Testis (tissue), 3 donors: ENCODE data around the gene TUBGCP3. TPM values are rescaled to one million over a fixed set of nuclear protein-coding genes. Genes with fewer than 3 reads are reported as not detected.

ENCODE experiments used
- DNase-seq: peaks from one replicate; pipeline ENCODE4 v3.0.0-alpha.2; 2019
- H3K27ac ChIP-seq, 2 donors: fragments of 200-600 bp; sonication (generic); one replicate each; pipeline ENCODE4 v1.5.1; 2019
- H3K27me3 ChIP-seq: fragments of 200-600 bp; sonication (generic); one replicate; pipeline ENCODE4 v1.5.1; 2019
- H3K36me3 ChIP-seq: fragments of 200-600 bp; sonication (generic); one replicate; pipeline ENCODE4 v1.5.1; 2017; ENCODE audit warnings: low read depth; ENCODE audit errors: missing control alignments
- H3K4me1 ChIP-seq: fragments of 200-600 bp; sonication (generic); one replicate; pipeline ENCODE4 v1.5.1; 2019
- H3K4me3 ChIP-seq, 2 donors: fragments of 200-600 bp; sonication (generic); one replicate each; pipeline ENCODE4 v1.5.1; 2017 to 2019
- H3K9me3 ChIP-seq: fragments of 200-600 bp; sonication (generic); one replicate; pipeline ENCODE4 v1.5.1; 2017
- CTCF ChIP-seq, 3 experiments: fragments of 450-650 bp in 2 of 3; fragments of 200-600 bp in 1 of 3; sonication (generic) in 1 of 3; IDR thresholded peaks; one replicate each; pipeline ENCODE4 v1.5.1; 2016 to 2019; ENCODE audit warnings: antibody characterized with exemption in 3 of 3, mild to moderate bottlenecking in 2 of 3, moderate library complexity in 1 of 3
- POLR2A ChIP-seq: fragments of 450-650 bp; IDR thresholded peaks from one replicate; pipeline ENCODE4 v1.6.1; 2017; ENCODE audit warnings: antibody characterized with exemption, mild to moderate bottlenecking, moderate library complexity
- WGBS, 2 donors: methylation state at CpG; one replicate each; pipeline ENCODE4 v1.1.5; 2018; 5-methylcytosine and 5-hydroxymethylcytosine counted together
- intact Hi-C: fragments of 100-400 bp; cut with DNase I; formaldehyde crosslinking; loops from one replicate; pipeline ENCODE4 v1.15.1; 2023; ENCODE audit warnings: low total_unique reads
- polyA plus RNA-seq: library from polyadenylated mRNA; stranded (reverse); fragments of 350-450 nt; fragmentation: Illumina TruSeq; extraction: RNeasy Lipid Tissue Mini Kit (QIAGEN cat#74804); gene quantifications from one replicate; pipeline ENCODE4 v1.2.3, GENCODE V29; 2014; ENCODE audit warnings: low read depth, low replicate concordance; ENCODE audit not compliant: insufficient read depth
- total RNA-seq, 2 donors: library from RNA; depleted of rRNA; stranded (reverse); fragments of >200 nt; gene quantifications; one replicate each; pipeline ENCODE4 v1.2.3, GENCODE V29; 2016

Gene TUBGCP3
- total and polyA plus RNA-seq, 3 donors from 2014 or later, result 42.4 to 53.1 (median 53.1) TPM

- Histone ChIP-seq H3K9me3 (no peaks in the 10 kb centered on the region), H3K36me3 (no peaks in the 10 kb centered on the region), H3K27ac (no peak overlapping the region), H3K4me3 (no peak overlapping the region), H3K4me1 (no peaks in the 10 kb centered on the region), H3K27me3 (no peaks in the 10 kb centered on the region)
- intact Hi-C loops, result no loop called here
- DNase-seq, result no peak
- 88% methylated on average over 17 to 22 of the region's 22 CpGs for WGBS, 2 donors
- TF ChIP-seq POLR2A, result no peak
- no peak for TF ChIP-seq CTCF (IDR thresholded peaks at IDR 0.05)
Measured at GRCh38 chr13:112456138-112457056, 131.6 kb downstream of the TUBGCP3 start.

GRCh38 chr13:112455476-112456059 is 132.4 kb downstream of the TUBGCP3 start:
- Histone ChIP-seq H3K36me3 (no peaks in the 10 kb centered on the region), H3K4me1 (no peaks in the 10 kb centered on the region), H3K9me3 (no peaks in the 10 kb centered on the region), H3K27ac (no peak overlapping the region), H3K27me3 (no peaks in the 10 kb centered on the region), H3K4me3 (no peak overlapping the region)
- 79 to 87% methylated on average over 13 to 17 of the region's 17 CpGs for WGBS, 2 donors
- intact Hi-C loops, result no loop called here
- TF ChIP-seq POLR2A (no peak), CTCF (IDR thresholded peaks at IDR 0.05) (no peak)
- no peak for DNase-seq

GRCh38 chr13:112454648-112455334 is 133.2 kb downstream of the TUBGCP3 start:
- Histone ChIP-seq H3K27ac (no peak overlapping the region), H3K9me3 (no peaks in the 10 kb centered on the region), H3K27me3 (no peaks in the 10 kb centered on the region), H3K4me1 (no peaks in the 10 kb centered on the region), H3K36me3 (no peaks in the 10 kb centered on the region), H3K4me3 (no peak overlapping the region)
- 78 to 82% methylated on average over 15 to 16 of the region's 16 CpGs for WGBS, 2 donors
- DNase-seq, result no peak
- intact Hi-C loops, result no loop called here
- TF ChIP-seq POLR2A, result no peak
- TF ChIP-seq CTCF (IDR thresholded peaks at IDR 0.05), result no peak

- intact Hi-C loops, result no loop called here
- no peaks in the 10 kb centered on the region for H3K4me1 ChIP-seq
- no peak for DNase-seq
- no peaks in the 10 kb centered on the region for H3K9me3 ChIP-seq
- WGBS, 2 donors, result 77 to 82% methylated on average over 18 to 30 of the region's 30 CpGs
- TF ChIP-seq POLR2A, result no peak
- TF ChIP-seq CTCF (IDR thresholded peaks at IDR 0.05), result no peak
- no peaks in the 10 kb centered on the region for H3K36me3 ChIP-seq
- no peak overlapping the region for H3K4me3 ChIP-seq
- no peak overlapping the region for H3K27ac ChIP-seq
- no peaks in the 10 kb centered on the region for H3K27me3 ChIP-seq
Measured at GRCh38 chr13:112453874-112454647, 133.9 kb downstream of the TUBGCP3 start.
